ENCODE measurements around the gene ARHGEF25. TPM values are rescaled to one million over a fixed set of nuclear protein-coding genes. Genes with fewer than 3 reads are reported as not detected.
"Not testable (repeated sequence)": the region's sequence is repeated elsewhere in the genome, so short reads cannot be mapped to it uniquely, and the experiment has no call there.

The ARHGEF25 gene
- total RNA-seq, 6 donors from 2014 or later: 6.6 to 78.6 (median 8.2) TPM

- no peak overlapping the region for H3K4me3 ChIP-seq
These were observed 26.5 kb upstream of the ARHGEF25 start for GRCh38 chr12:57584690-57585089.

GRCh38 chr12:57585156-57585555 lies 26.1 kb upstream of the ARHGEF25 start:
- H3K4me3 ChIP-seq: no peak overlapping the region
- H3K27ac ChIP-seq: no peak overlapping the region
- no peaks in the 10 kb centered on the region for H3K36me3 ChIP-seq
- H3K27me3 ChIP-seq: no peaks in the 10 kb centered on the region
- no peak for TF ChIP-seq POLR2AphosphoS5 (IDR thresholded peaks at IDR 0.05)
- no peak for TF ChIP-seq EP300 (IDR thresholded peaks at IDR 0.05)
- no peak for TF ChIP-seq POLR2A (IDR thresholded peaks at IDR 0.05)
- TF ChIP-seq, protein P1, sequence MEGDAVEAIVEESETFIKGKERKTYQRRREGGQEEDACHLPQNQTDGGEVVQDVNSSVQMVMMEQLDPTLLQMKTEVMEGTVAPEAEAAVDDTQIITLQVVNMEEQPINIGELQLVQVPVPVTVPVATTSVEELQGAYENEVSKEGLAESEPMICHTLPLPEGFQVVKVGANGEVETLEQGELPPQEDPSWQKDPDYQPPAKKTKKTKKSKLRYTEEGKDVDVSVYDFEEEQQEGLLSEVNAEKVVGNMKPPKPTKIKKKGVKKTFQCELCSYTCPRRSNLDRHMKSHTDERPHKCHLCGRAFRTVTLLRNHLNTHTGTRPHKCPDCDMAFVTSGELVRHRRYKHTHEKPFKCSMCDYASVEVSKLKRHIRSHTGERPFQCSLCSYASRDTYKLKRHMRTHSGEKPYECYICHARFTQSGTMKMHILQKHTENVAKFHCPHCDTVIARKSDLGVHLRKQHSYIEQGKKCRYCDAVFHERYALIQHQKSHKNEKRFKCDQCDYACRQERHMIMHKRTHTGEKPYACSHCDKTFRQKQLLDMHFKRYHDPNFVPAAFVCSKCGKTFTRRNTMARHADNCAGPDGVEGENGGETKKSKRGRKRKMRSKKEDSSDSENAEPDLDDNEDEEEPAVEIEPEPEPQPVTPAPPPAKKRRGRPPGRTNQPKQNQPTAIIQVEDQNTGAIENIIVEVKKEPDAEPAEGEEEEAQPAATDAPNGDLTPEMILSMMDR (IDR thresholded peaks at IDR 0.05): no peak
- no peaks in the 10 kb centered on the region for H3K9me3 ChIP-seq
- 61 to 81% methylated on average over 2 of the region's 2 CpGs for WGBS, 2 donors
- DNase-seq (no peak), ATAC-seq (ENCODE audit: low FRiP score in 2 of 2) (no peak)
- H3K4me1 ChIP-seq: peaks cover 0 to 5% (median 1%) of the 10 kb centered on the region in 4 donors

More at GRCh38 chr12:57584690-57585089, 26.5 kb upstream of the ARHGEF25 start:
- Histone ChIP-seq H3K27me3 (no peaks in the 10 kb centered on the region), H3K27ac (no peak overlapping the region), H3K4me1 (peaks cover 0 to 5% (median 0%) of the 10 kb centered on the region in 4 donors), H3K36me3 (no peaks in the 10 kb centered on the region), H3K9me3 (no peaks in the 10 kb centered on the region)
- no peak for ATAC-seq (ENCODE audit: low FRiP score in 2 of 2)
- no peak for DNase-seq
- no peak for TF ChIP-seq POLR2A (IDR thresholded peaks at IDR 0.05)
- TF ChIP-seq EP300 (IDR thresholded peaks at IDR 0.05): no peak
- no peak for TF ChIP-seq POLR2AphosphoS5 (IDR thresholded peaks at IDR 0.05)

DNA sequence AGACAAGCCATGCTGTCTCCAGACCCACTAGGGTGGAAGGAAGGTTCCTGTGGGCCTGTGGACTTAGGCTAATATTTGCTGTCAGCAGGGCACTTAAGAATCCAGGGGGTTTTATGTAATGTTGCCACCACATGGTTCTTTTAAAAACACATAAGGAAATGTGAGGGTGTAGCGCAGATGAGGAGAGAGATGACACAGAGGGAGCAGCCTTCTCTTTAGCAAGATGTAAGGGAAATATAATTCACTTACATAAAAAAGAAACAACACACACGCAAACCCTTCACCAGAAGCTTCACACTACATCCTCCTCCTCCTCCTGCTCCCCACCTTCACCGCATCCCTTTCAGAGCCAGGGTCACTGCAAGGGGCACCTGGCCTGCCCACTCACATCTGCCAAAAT lies 25.1 kb upstream of the ARHGEF25 start:
- Histone ChIP-seq H3K4me3 (no peak overlapping the region), H3K27ac (no peak overlapping the region), H3K36me3 (no peaks in the 10 kb centered on the region), H3K4me1 (peaks cover 0 to 13% (median 6%) of the 10 kb centered on the region in 4 donors), H3K27me3 (no peaks in the 10 kb centered on the region), H3K9me3 (no peaks in the 10 kb centered on the region)
- 84 to 97% methylated on average over 3 of the region's 3 CpGs for WGBS, 2 donors
- ATAC-seq (ENCODE audit: low FRiP score in 2 of 2) (no peak), DNase-seq (no peak)
- TF ChIP-seq, protein P1 (IDR thresholded peaks at IDR 0.05): no peak
- TF ChIP-seq EP300 (IDR thresholded peaks at IDR 0.05): no peak
- no peak for TF ChIP-seq POLR2A (IDR thresholded peaks at IDR 0.05)
- no peak for TF ChIP-seq POLR2AphosphoS5 (IDR thresholded peaks at IDR 0.05)

- H3K27me3 ChIP-seq: no peaks in the 10 kb centered on the region
- no peaks in the 10 kb centered on the region for H3K36me3 ChIP-seq
- no peak for ATAC-seq (ENCODE audit: low FRiP score in 2 of 2)
- H3K9me3 ChIP-seq: no peaks in the 10 kb centered on the region
- no peak for TF ChIP-seq EP300 (IDR thresholded peaks at IDR 0.05)
- TF ChIP-seq POLR2AphosphoS5 (IDR thresholded peaks at IDR 0.05): no peak
- TF ChIP-seq, protein P1 (IDR thresholded peaks at IDR 0.05): no peak
- no peak for TF ChIP-seq POLR2A (IDR thresholded peaks at IDR 0.05)
- H3K4me3 ChIP-seq: no peak overlapping the region
- H3K27ac ChIP-seq: no peak overlapping the region
- WGBS, 2 donors: 85 to 87% methylated on average over 3 of the region's 3 CpGs
- peaks cover 1 to 17% (median 10%) of the 10 kb centered on the region in 4 donors for H3K4me1 ChIP-seq
- DNase-seq: no peak
These were observed 24.3 kb upstream of the ARHGEF25 start for GRCh38 chr12:57586832-57587429.

DNA sequence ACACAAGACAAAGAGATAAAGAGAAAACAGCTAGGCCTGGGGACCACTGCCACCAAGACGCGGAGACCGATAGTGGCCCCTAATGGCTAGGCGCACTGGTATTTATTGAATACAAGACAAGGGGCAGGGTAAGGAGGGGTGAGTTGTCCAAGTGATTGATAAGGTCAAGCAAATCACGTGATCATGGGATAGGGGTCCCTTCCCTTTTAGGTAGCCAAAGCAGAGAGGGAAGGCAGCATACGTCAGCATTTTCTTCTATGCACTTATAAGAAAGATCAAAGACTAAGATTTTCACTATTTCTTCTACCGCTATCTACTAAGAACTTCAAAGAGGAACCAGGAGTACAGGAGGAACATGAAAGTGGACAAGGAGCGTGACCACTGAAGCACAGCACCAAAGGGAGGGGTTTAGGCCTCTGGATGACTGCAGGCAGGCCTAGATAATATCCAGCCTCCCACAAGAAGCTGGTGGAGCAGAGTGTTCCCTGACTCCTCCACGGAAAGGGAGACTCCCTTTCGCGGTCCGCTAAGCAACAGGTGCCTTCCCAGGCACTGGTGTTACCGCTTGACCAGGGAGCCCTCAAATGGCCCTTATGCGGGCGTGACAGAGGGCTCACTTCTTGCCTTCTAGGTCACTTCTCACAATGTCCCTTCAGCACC lies 22.2 kb upstream of the ARHGEF25 start:
- H3K4me3 ChIP-seq; H3K9me3 ChIP-seq; ATAC-seq (ENCODE audit: low FRiP score in 2 of 2); DNase-seq; H3K27me3 ChIP-seq; H3K27ac ChIP-seq; H3K36me3 ChIP-seq: not testable (repeated sequence)
- 86 to 89% methylated on average over 15 of the region's 15 CpGs for WGBS, 2 donors
- peaks cover 9 to 20% (median 16%) of the 10 kb centered on the region in 4 donors for H3K4me1 ChIP-seq

All from upper lobe of left lung (tissue), 6 donors.